B cell (primary cell): ENCODE measurements around the gene SIK3. TPM values are rescaled to one million over a fixed set of nuclear protein-coding genes. Genes with fewer than 3 reads are reported as not detected.

Experiments
- ATAC-seq: fragments of 200-7000 bp; cut with Tn5 transposase; one replicate; pipeline ENCODE4 v1.10.0; 2021; ENCODE audit warnings: low read depth, mild to moderate bottlenecking, moderate number of reproducible peaks, moderate library complexity
- CTCF ChIA-PET: fragments of 350-600 bp; sonication (Branson Sonifier 250); formaldehyde crosslinking; loops from one replicate; lab custom pipeline; 2021; ENCODE audit warnings: antibody characterized with exemption, inconsistent platforms; lab: Charles Lee
- POLR2A ChIA-PET: fragments of 350-600 bp; sonication (Branson Sonifier 250); formaldehyde crosslinking; loops from one replicate; lab custom pipeline; 2021; ENCODE audit warnings: antibody characterized with exemption; lab: Charles Lee
- DNase-seq: peaks from one replicate; pipeline ENCODE4 v3.0.0; 2013
- H2AFZ ChIP-seq: 2 replicates; pipeline ENCODE4 v1.6.1; 2012; ENCODE audit warnings: mild to moderate bottlenecking, low read depth, low read length; ENCODE audit not compliant: insufficient read depth, poor library complexity, severe bottlenecking
- H3K27ac ChIP-seq, 2 donors: 1 replicate in 1 of 2; 2 replicates in 1 of 2; pipeline ENCODE4 v1.5.1; 2012 to 2013; ENCODE audit warnings: low read length in 2 of 2, mild to moderate bottlenecking in 2 of 2, moderate library complexity in 1 of 2
- H3K27me3 ChIP-seq, 4 experiments: fragments of 200-600 bp in 1 of 4; sonication (generic) in 1 of 4; replicated peaks in 1 of 4; 1 replicate in 2 of 4; 2 replicates in 2 of 4; pipeline versions ENCODE4 v1.6.1 to v1.7.0; 2013 to 2016; ENCODE audit warnings: low read length in 3 of 4, mild to moderate bottlenecking in 2 of 4, mixed read lengths in 1 of 4, moderate library complexity in 1 of 4; ENCODE audit not compliant: insufficient read depth in 4 of 4, control insufficient read depth in 3 of 4; ENCODE audit errors: control extremely low read depth in 1 of 4
- H3K36me3 ChIP-seq, 2 experiments: replicated peaks in 1 of 2; 1 replicate in 1 of 2; 2 replicates in 1 of 2; pipeline versions ENCODE4 v1.6.1 to v1.7.1; 2013; ENCODE audit warnings: low read length in 1 of 2; ENCODE audit not compliant: insufficient read depth in 2 of 2, control insufficient read depth in 1 of 2; ENCODE audit errors: control extremely low read depth in 1 of 2, extremely low read depth in 1 of 2
- H3K4me1 ChIP-seq, 2 donors: fragments of 200-600 bp in 1 of 2; sonication (generic) in 1 of 2; 1 replicate in 1 of 2; 2 replicates in 1 of 2; pipeline versions ENCODE4 v1.5.1 to v1.6.1; 2013 to 2017; ENCODE audit warnings: low read length in 2 of 2; ENCODE audit not compliant: control insufficient read depth in 2 of 2, insufficient read depth in 2 of 2
- H3K4me2 ChIP-seq: replicated peaks from 2 replicates; pipeline ENCODE3; 2012; ENCODE audit warnings: mild to moderate bottlenecking, low read depth, low read length; ENCODE audit not compliant: poor library complexity, severe bottlenecking
- H3K4me3 ChIP-seq, 5 experiments: fragments of 200-600 bp in 1 of 5; sonication (generic) in 1 of 5; 1 replicate in 3 of 5; 2 replicates in 2 of 5; pipeline versions ENCODE4 v1.5.1 to v1.7.0; 2011 to 2016; ENCODE audit warnings: low read length in 4 of 5, mild to moderate bottlenecking in 4 of 5, low read depth in 2 of 5, control low read depth in 1 of 5, moderate library complexity in 1 of 5; ENCODE audit not compliant: insufficient read depth in 1 of 5; ENCODE audit errors: control extremely low read depth in 1 of 5, extremely low read depth in 1 of 5
- H3K79me2 ChIP-seq: fragments of 200-600 bp; sonication (generic); one replicate; pipeline ENCODE4 v1.6.0; 2016; ENCODE audit warnings: low read length; ENCODE audit not compliant: control insufficient read depth, insufficient read depth
- H3K9ac ChIP-seq: fragments of 200-600 bp; sonication (generic); 2 replicates; pipeline ENCODE4 v1.6.1; 2017; ENCODE audit warnings: mild to moderate bottlenecking, low read length, moderate library complexity
- H3K9me3 ChIP-seq, 3 donors: one replicate each; pipeline versions ENCODE4 v1.6.1 to v1.7.1; 2013; ENCODE audit warnings: low read length in 2 of 3; ENCODE audit not compliant: control insufficient read depth in 2 of 3, insufficient read depth in 1 of 3; ENCODE audit errors: control extremely low read depth in 1 of 3
- H4K20me1 ChIP-seq: 2 replicates; pipeline ENCODE4 v1.6.0; 2012; ENCODE audit warnings: mild to moderate bottlenecking, low read length; ENCODE audit not compliant: insufficient read depth, control insufficient read depth, poor library complexity, severe bottlenecking
- H3K27ac Mint-ChIP-seq: one replicate; pipeline ENCODE4 v1.8.0; 2021; ENCODE audit warnings: mixed read lengths
- H3K27me3 Mint-ChIP-seq: one replicate; pipeline ENCODE4 v1.8.0; 2021; ENCODE audit warnings: mixed read lengths
- H3K4me1 Mint-ChIP-seq: one replicate; pipeline ENCODE4 v1.8.0; 2021; ENCODE audit warnings: mixed read lengths
- H3K4me3 Mint-ChIP-seq: one replicate; pipeline ENCODE4 v1.8.0; 2021; ENCODE audit warnings: mixed read lengths
- H3K9me3 Mint-ChIP-seq: one replicate; pipeline ENCODE4 v1.8.0; 2022; ENCODE audit warnings: mixed read lengths; ENCODE audit not compliant: insufficient read depth
- EZH2 ChIP-seq: IDR thresholded peaks from 2 replicates; pipeline ENCODE4 v1.6.1; 2012; ENCODE audit warnings: borderline replicate concordance, low read depth, mild to moderate bottlenecking, moderate library complexity, low read length; ENCODE audit not compliant: insufficient read depth, poor library complexity, severe bottlenecking
- WGBS: methylation state at CpG from one replicate; pipeline ENCODE4 v1.1.5; 2013; ENCODE audit warnings: missing lambda C conversion rate; ENCODE audit not compliant: insufficient coverage; 5-methylcytosine and 5-hydroxymethylcytosine counted together
- intact Hi-C: fragments of 100-400 bp; cut with micrococcal nuclease; formaldehyde crosslinking; loops from one replicate; pipeline ENCODE4 v1.10.0; 2022
- polyA plus RNA-seq: library from polyadenylated mRNA; depleted of rRNA; stranded (reverse); fragments of >200 nt; gene quantifications from 2 replicates; pipeline ENCODE4 v1.2.3, GENCODE V29; 2012
- total RNA-seq, 2 donors: library from RNA; stranded (reverse); fragments of 120-200 nt in 1 of 2; gene quantifications; 1 replicate in 1 of 2; 2 replicates in 1 of 2; pipeline versions ENCODE4 v1.2.3 to v1.2.4, GENCODE V29; 2013 to 2022
- TF ChIP-seq, protein P1 (sequence below): fragments of 200-600 bp; IDR thresholded peaks from one replicate; pipeline ENCODE4 v1.8.0; 2022; ENCODE audit warnings: antibody characterized with exemption, mild to moderate bottlenecking

The SIK3 gene
- total and polyA plus RNA-seq, 2 donors (not counting 1 experiment from before 2014, with no cell fraction given): 36.5 to 180 TPM

DNA sequence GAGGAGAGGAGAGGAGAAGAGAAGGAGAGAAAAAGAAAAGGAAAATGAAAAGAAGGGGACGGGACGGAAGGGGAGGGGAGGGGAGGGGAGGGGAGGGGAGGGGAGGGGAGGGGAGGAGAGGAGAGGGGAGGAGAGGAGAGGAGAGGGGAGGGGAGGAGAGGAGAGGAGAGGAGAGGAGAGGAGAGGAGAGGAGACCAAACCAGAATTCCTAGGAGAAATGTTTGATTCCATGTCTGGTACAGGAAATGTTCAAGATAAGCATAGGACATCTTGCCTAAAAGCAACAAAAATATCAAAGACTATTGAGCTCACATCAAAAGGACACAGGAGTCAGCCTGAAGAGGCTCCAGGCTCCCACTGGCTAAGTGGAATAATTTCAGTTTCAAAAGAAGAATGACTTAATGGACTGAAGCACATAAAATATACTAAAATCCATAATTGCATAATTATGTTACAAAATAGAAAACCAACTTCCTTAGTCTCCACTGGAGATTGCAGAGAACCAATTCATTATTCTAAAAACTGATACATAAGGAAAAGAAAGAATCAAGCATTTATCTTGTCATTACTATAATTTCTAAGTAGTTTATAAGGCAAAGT is 159.7 kb downstream of the SIK3 start:
- Histone ChIP-seq H4K20me1 (no peaks in the 10 kb centered on the region), H3K27ac (no peak overlapping the region), H3K79me2 (peaks cover 62% of the 10 kb centered on the region), H3K4me3 (no peak overlapping the region), H2AFZ (no peak overlapping the region), H3K4me2 (no peak overlapping the region), H3K4me1 (peaks cover 3 to 8% of the 10 kb centered on the region in 2 donors), H3K9ac (no peak overlapping the region), H3K9me3 (no peaks in the 10 kb centered on the region), H3K36me3 (peaks cover 8 to 13% of the 10 kb centered on the region in 2 experiments), H3K27me3 (no peaks in the 10 kb centered on the region)
- ChIA-PET POLR2A (no interaction called here), CTCF (no interaction called here)
- WGBS: no CpG with 5 or more reads among the region's 2 CpGs
- no peak for DNase-seq
- Mint-ChIP-seq H3K27me3 (no peaks in the 10 kb centered on the region), H3K9me3 (no peaks in the 10 kb centered on the region), H3K4me1 (peaks cover 19% of the 10 kb centered on the region), H3K27ac (no peak overlapping the region), H3K4me3 (no peak overlapping the region)
- ATAC-seq: no peak
- no peak for TF ChIP-seq EZH2
- TF ChIP-seq, protein P1, sequence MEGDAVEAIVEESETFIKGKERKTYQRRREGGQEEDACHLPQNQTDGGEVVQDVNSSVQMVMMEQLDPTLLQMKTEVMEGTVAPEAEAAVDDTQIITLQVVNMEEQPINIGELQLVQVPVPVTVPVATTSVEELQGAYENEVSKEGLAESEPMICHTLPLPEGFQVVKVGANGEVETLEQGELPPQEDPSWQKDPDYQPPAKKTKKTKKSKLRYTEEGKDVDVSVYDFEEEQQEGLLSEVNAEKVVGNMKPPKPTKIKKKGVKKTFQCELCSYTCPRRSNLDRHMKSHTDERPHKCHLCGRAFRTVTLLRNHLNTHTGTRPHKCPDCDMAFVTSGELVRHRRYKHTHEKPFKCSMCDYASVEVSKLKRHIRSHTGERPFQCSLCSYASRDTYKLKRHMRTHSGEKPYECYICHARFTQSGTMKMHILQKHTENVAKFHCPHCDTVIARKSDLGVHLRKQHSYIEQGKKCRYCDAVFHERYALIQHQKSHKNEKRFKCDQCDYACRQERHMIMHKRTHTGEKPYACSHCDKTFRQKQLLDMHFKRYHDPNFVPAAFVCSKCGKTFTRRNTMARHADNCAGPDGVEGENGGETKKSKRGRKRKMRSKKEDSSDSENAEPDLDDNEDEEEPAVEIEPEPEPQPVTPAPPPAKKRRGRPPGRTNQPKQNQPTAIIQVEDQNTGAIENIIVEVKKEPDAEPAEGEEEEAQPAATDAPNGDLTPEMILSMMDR: no peak
- intact Hi-C loops: no loop called here

DNA sequence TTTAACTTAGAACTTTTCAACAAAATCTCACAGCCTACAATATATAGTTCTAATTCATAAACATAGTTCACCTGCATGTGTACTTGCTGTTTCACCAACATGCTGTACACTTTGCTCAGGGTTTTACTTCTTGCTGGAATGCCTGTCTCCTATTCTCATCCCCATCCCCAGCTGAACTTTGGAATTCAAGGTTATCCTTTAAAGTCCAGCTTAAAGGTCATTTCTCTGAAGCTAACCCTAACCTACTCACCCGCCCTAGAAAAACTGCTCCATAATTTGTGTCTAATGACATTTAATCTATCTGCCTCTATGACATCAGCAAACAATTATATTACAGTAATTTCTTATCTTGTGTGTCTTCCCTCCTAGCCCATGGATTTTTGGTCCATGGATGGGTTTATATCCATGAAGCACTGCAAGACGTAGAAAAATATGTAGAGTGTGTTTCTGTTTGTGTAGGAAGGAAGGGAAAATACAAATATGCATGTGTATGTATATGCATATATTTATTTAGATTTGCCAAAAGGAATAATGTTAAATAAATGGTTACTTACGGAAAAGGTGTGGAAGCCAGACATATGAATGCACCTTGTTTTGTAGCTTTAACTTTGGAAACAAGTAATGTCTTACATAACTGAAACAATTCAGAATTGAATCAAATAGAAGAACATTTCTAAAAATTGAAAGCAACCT is 161.3 kb downstream of the SIK3 start:
- ChIA-PET POLR2A (no interaction called here), CTCF (interaction anchor here (2.2 kb wide), 1 partner anchor 19 kb away, joined by 4 read pairs; no protein-coding TSS in a partner anchor)
- Mint-ChIP-seq H3K4me1 (peaks cover 23% of the 10 kb centered on the region), H3K27me3 (no peaks in the 10 kb centered on the region), H3K9me3 (no peaks in the 10 kb centered on the region), H3K27ac (no peak overlapping the region), H3K4me3 (no peak overlapping the region)
- Histone ChIP-seq H3K79me2 (peaks cover 61% of the 10 kb centered on the region), H3K4me1 (peaks cover 20 to 25% of the 10 kb centered on the region in 2 donors), H3K9me3 (peaks cover 0 to 4% (median 0%) of the 10 kb centered on the region in 3 donors), H3K36me3 (peaks cover 5 to 9% of the 10 kb centered on the region in 2 experiments), H3K9ac (no peak overlapping the region), H2AFZ (no peak overlapping the region), H3K4me3 (no peak overlapping the region), H3K27me3 (no peaks in the 10 kb centered on the region), H3K27ac (peak overlapping the region in 1 of 2 donors; percentile 8), H4K20me1 (no peaks in the 10 kb centered on the region), H3K4me2 (no peak overlapping the region)
- intact Hi-C loops: no loop called here
- TF ChIP-seq, protein P1: no peak
- TF ChIP-seq EZH2: no peak
- DNase-seq (no peak), ATAC-seq (no peak)
- no CpG with 5 or more reads among the region's 3 CpGs for WGBS
